Breast epithelium (tissue), 4 donors: ENCODE measurements around the gene EXOC3L1. TPM values are rescaled to one million over a fixed set of nuclear protein-coding genes. Genes with fewer than 3 reads are reported as not detected.

Experiments used
- DNase-seq, 2 donors: peaks; one replicate each; pipeline ENCODE4 v3.0.0-alpha.2; 2019; ENCODE audit warnings: low spot score in 2 of 2
- H3K27ac ChIP-seq, 2 donors: fragments of 200-600 bp; sonication (generic) in 1 of 2; one replicate each; pipeline ENCODE4 v1.5.1; 2016 to 2019; ENCODE audit warnings: mild to moderate bottlenecking in 1 of 2
- H3K27me3 ChIP-seq, 2 donors: fragments of 200-600 bp; sonication (generic) in 1 of 2; one replicate each; pipeline versions ENCODE4 v1.5.1 to v1.6.0; 2017 to 2019; ENCODE audit warnings: control low read depth in 1 of 2, mild to moderate bottlenecking in 1 of 2
- H3K36me3 ChIP-seq: fragments of 200-600 bp; one replicate; pipeline ENCODE4 v1.5.1; 2019
- H3K4me1 ChIP-seq, 2 donors: fragments of 200-600 bp; sonication (generic); one replicate each; pipeline ENCODE4 v1.5.1; 2016 to 2019; ENCODE audit warnings: control low read depth in 1 of 2
- H3K4me3 ChIP-seq, 3 donors: fragments of 200-600 bp; sonication (generic); 1 replicate in 2 of 3; 2 replicates in 1 of 3; pipeline ENCODE4 v1.5.1; 2016 to 2019; ENCODE audit warnings: mild to moderate bottlenecking in 3 of 3, moderate library complexity in 2 of 3
- H3K9me3 ChIP-seq, 2 donors: fragments of 200-600 bp; sonication (generic) in 1 of 2; one replicate each; pipeline ENCODE4 v1.5.1; 2016 to 2019; ENCODE audit warnings: control low read depth in 1 of 2
- POLR2A ChIP-seq: fragments of 450-650 bp; IDR thresholded peaks from one replicate; pipeline ENCODE4 v1.6.1; 2016; ENCODE audit warnings: antibody characterized with exemption, mild to moderate bottlenecking, moderate library complexity
- POLR2AphosphoS5 ChIP-seq, 3 donors: sonication (generic); formaldehyde crosslinking; IDR thresholded peaks; one replicate each; pipeline ENCODE4 v1.6.1; 2017; ENCODE audit warnings: antibody characterized with exemption in 3 of 3
- intact Hi-C: fragments of 100-400 bp; cut with DNase I; formaldehyde crosslinking; loops from one replicate; pipeline ENCODE4 v1.15.1; 2023; ENCODE audit warnings: low total_unique reads
- total RNA-seq, 3 donors: library from RNA; depleted of rRNA; stranded (reverse); fragments of >200 nt; gene quantifications; one replicate each; pipeline ENCODE4 v1.1.0, GENCODE V29; 2016
- TF ChIP-seq, protein P1 (sequence below), 3 donors: fragments of 450-650 bp; IDR thresholded peaks; one replicate each; pipeline ENCODE4 v1.5.1; 2016 to 2017; ENCODE audit warnings: antibody characterized with exemption in 3 of 3, mild to moderate bottlenecking in 3 of 3, moderate library complexity in 3 of 3

EXOC3L1 gene
- total RNA-seq, 3 donors from 2014 or later = 1.1 to 3.6 (median 2.2) TPM

DNA sequence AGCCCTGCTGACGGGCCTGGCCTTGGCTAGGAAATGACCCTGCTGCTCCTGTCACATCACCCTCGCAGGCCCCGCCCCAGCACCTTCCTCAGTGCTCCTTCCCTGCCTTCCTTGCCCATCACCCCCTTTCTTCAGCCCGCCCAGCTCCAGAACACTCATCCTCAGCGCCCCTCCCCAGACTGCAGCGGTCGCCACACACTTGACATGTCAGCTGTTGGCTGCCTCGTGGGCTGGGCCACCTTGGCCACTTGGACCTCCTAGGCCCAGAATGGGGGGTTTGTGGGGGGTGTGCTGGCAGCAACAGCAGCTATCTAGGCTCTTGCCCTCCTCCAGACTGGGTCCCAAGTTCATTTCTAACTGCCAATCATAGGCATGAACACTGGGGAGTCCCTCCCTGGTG is 19.6 kb upstream of the EXOC3L1 start:
- H3K4me3 ChIP-seq = no peak overlapping the region
- no peaks in the 10 kb centered on the region for H3K27me3 ChIP-seq
- H3K27ac ChIP-seq = no peak overlapping the region
- H3K9me3 ChIP-seq = no peaks in the 10 kb centered on the region
- intact Hi-C loops = no loop called here
- H3K36me3 ChIP-seq = no peaks in the 10 kb centered on the region
- no peak for DNase-seq
- TF ChIP-seq POLR2A (no peak), POLR2AphosphoS5 (IDR thresholded peaks at IDR 0.05) (no peak)
- TF ChIP-seq, protein P1, sequence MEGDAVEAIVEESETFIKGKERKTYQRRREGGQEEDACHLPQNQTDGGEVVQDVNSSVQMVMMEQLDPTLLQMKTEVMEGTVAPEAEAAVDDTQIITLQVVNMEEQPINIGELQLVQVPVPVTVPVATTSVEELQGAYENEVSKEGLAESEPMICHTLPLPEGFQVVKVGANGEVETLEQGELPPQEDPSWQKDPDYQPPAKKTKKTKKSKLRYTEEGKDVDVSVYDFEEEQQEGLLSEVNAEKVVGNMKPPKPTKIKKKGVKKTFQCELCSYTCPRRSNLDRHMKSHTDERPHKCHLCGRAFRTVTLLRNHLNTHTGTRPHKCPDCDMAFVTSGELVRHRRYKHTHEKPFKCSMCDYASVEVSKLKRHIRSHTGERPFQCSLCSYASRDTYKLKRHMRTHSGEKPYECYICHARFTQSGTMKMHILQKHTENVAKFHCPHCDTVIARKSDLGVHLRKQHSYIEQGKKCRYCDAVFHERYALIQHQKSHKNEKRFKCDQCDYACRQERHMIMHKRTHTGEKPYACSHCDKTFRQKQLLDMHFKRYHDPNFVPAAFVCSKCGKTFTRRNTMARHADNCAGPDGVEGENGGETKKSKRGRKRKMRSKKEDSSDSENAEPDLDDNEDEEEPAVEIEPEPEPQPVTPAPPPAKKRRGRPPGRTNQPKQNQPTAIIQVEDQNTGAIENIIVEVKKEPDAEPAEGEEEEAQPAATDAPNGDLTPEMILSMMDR (IDR thresholded peaks at IDR 0.05) = no peak
- H3K4me1 ChIP-seq = no peaks in the 10 kb centered on the region

DNA sequence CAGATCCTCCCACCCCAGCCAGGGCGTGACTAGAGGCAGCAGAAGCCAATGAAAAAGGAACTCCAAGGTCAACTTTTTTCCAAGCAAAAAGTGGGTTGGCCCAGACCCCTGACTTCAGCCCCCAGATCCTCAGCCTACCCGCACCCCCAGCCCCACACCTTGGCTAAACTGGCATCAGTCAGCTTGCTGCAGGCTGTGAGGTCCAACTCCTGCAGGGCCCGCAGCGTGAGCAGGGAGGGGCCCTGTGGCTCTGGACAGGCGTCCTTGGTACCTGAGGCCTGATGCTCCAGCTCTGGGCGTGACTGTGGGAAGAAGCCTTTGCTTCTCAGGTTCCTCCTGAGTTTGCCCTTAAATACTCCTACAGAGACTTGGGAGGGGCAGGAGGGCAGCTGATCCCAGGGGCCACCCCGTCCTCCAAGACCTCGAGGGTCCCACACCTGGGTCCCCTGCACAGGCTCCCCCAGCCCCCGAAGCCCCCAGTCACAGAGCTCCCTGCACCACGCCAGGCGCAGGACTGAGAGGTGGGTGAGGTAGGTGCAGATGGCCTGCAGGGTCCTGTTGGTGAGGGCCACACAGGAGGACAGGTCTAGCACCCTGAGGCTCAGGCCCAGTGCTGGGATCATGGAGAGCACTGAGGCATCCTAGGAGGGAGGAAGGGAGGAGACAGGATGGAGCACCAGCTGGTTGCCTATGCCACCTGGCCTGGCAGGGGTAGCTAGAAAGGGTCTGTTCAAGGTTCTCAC is 18.4 kb upstream of the EXOC3L1 start:
- Histone ChIP-seq H3K27me3 (no peaks in the 10 kb centered on the region), H3K4me3 (no peak overlapping the region), H3K4me1 (no peaks in the 10 kb centered on the region), H3K9me3 (no peaks in the 10 kb centered on the region), H3K36me3 (peaks cover 4% of the 10 kb centered on the region), H3K27ac (no peak overlapping the region)
- no peak for DNase-seq
- no peak for TF ChIP-seq POLR2A
- TF ChIP-seq, protein P1 (IDR thresholded peaks at IDR 0.05) = no peak
- TF ChIP-seq POLR2AphosphoS5 (IDR thresholded peaks at IDR 0.05) = no peak
- intact Hi-C loops = no loop called here

DNA sequence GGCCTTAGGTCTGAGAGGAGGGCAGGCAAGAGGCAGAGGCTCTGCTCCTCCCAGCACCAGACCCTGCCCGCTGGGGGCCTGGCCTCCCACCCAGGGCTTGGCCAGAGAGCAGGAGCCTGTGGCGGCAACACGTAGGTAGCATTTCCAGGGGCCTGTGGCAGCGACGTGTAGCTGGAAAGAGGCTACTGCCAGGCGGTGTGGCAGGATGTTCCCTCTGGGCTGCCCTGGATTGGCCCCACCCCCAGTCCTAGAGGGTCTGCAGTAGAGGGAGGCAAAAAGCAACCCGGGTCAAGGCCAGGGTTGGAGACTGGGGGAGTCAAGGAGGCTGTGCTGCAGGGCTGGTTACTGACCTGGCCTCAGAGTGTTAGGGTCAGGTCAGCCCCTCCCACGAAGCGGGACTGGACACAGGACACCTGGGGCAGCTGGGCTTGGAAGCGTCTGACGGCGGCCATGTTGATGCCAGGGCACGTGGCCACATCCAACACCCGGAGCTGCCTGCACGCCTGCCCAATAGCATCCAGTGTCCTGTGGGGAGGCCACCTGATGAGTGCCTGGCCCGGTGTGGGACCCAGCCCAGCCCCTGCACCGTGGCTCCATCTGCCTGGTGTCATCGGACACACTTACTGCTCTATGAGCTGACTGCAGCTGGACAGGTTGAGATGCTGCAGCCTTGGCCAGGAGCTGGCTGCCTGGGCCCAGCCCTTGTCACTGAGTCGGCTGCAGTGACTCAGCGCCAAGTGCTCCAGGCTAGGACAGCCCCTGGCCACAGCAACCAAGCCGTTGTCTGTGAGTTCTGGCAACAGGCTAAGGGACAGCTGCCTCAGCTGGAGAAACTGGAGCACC is 17.5 kb upstream of the EXOC3L1 start:
- no peak overlapping the region for H3K27ac ChIP-seq
- no peaks in the 10 kb centered on the region for H3K27me3 ChIP-seq
- H3K4me3 ChIP-seq = no peak overlapping the region
- H3K9me3 ChIP-seq = no peaks in the 10 kb centered on the region
- DNase-seq = no peak
- TF ChIP-seq, protein P1 (IDR thresholded peaks at IDR 0.05) = no peak
- TF ChIP-seq POLR2AphosphoS5 (IDR thresholded peaks at IDR 0.05) (no peak), POLR2A (no peak)
- intact Hi-C loops = no loop called here
- H3K4me1 ChIP-seq = no peaks in the 10 kb centered on the region
- H3K36me3 ChIP-seq = peaks cover 8% of the 10 kb centered on the region

DNA sequence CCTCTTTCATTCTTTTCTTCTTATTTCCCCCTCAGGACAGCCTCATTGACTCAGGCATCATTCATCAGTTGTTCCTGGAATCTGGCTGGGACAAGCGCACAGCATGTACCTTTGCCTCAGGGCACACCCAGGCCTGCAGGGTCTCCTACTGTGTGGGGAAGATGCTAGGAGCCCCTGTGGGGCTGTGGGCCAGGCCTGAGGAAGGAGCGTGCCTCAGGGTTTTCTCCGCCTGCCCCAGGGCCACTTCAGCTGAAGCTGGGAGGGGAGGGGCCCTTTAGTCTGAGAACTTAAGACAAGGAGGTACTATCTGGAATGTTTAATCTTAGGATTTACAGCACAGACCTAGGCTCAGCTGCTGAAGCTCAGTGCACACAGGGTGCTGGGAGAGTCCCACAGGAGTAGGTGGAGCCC is 16.9 kb upstream of the EXOC3L1 start:
- Histone ChIP-seq H3K36me3 (peaks cover 8% of the 10 kb centered on the region), H3K27ac (no peak overlapping the region), H3K4me3 (no peak overlapping the region), H3K9me3 (no peaks in the 10 kb centered on the region), H3K27me3 (no peaks in the 10 kb centered on the region), H3K4me1 (no peaks in the 10 kb centered on the region)
- no peak for DNase-seq
- intact Hi-C loops = no loop called here
- TF ChIP-seq POLR2A (no peak), POLR2AphosphoS5 (IDR thresholded peaks at IDR 0.05) (no peak)
- TF ChIP-seq, protein P1 (IDR thresholded peaks at IDR 0.05) = no peak
